H1 (cell line): ENCODE measurements around the gene TEKT5. TPM values are rescaled to one million over a fixed set of nuclear protein-coding genes. Genes with fewer than 3 reads are reported as not detected.

Experiments used
- BACH1 ChIP-seq: IDR thresholded peaks from 2 replicates; pipeline ENCODE4 v1.6.1; 2012; ENCODE audit warnings: low read length, improper control_type of control experiment
- CBX8 ChIP-seq: fragments of 300-800, 300-1000 bp; sonication (generic); IDR thresholded peaks from 2 replicates; pipeline ENCODE4 v1.7.1; 2016; ENCODE audit warnings: low read depth, low read length, borderline replicate concordance
- RFX5 ChIP-seq: IDR thresholded peaks from 2 replicates; pipeline ENCODE4 v1.6.1; 2011; ENCODE audit warnings: low read depth, low read length, improper control_type of control experiment, borderline replicate concordance
- SP1 ChIP-seq: IDR thresholded peaks from 2 replicates; pipeline ENCODE4 v1.6.1; 2011; ENCODE audit warnings: low read depth, low read length
- SUZ12 ChIP-seq: fragments of 200-600 bp; sonication (generic); IDR thresholded peaks from 2 replicates; pipeline ENCODE4 v1.6.1; 2012; ENCODE audit warnings: mild to moderate bottlenecking, inconsistent platforms, low read length, moderate library complexity, mixed read lengths
- polyA plus RNA-seq, 7 experiments: library from polyadenylated mRNA; depleted of rRNA in 3 of 7; stranded (reverse) in 5 of 7; unstranded in 2 of 7; fragments of >200 nt in 5 of 7; fragments of 200-250 nt in 2 of 7; gene quantifications; 1 replicate in 5 of 7; 2 replicates in 1 of 7; 4 replicates in 1 of 7; pipeline versions ENCODE4 v1.2.1 to v1.2.3, GENCODE V29; 2011 to 2013; ENCODE audit warnings: missing spikeins in 2 of 7, mixed read lengths in 2 of 7
- total RNA-seq: library from RNA; stranded (reverse); fragmentation: NEBNext Ultra II Directional; extraction: Animal tissue kit (Norgen Biotek cat#: 25700); gene quantifications from 2 replicates; pipeline ENCODE4 v1.2.1, GENCODE V29; 2021

The TEKT5 gene
- total and polyA plus RNA-seq, 2 of the 8 experiments (the other 6 are each of a cell fraction or from before 2014, with no cell fraction given) = 0.95 TPM; not detected in 1

DNA sequence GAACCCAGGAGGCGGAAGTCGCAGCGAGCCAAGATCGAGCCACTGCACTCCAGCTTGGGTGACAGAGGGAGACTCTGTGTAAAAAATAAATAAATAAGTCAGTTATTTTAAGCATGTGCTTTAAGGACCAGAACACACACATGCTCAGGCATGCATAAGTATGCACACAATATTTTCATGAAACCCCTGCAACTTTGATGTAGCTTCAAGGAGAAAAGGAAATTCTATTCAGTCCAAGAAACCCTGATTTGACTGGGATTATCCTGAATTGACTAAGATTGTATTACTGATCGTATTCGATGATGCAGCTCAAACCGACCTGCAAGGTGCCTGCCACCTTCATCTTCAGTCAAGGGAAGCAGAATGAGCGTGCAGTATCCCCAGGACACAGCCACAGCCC lies 841 bp downstream of the TEKT5 start (continued):
- TF ChIP-seq CBX8 (no peak), SUZ12 (no peak), RFX5 (no peak), BACH1 (no peak), SP1 (no peak)
